ENCODE results near the gene FANCI.

DNA sequence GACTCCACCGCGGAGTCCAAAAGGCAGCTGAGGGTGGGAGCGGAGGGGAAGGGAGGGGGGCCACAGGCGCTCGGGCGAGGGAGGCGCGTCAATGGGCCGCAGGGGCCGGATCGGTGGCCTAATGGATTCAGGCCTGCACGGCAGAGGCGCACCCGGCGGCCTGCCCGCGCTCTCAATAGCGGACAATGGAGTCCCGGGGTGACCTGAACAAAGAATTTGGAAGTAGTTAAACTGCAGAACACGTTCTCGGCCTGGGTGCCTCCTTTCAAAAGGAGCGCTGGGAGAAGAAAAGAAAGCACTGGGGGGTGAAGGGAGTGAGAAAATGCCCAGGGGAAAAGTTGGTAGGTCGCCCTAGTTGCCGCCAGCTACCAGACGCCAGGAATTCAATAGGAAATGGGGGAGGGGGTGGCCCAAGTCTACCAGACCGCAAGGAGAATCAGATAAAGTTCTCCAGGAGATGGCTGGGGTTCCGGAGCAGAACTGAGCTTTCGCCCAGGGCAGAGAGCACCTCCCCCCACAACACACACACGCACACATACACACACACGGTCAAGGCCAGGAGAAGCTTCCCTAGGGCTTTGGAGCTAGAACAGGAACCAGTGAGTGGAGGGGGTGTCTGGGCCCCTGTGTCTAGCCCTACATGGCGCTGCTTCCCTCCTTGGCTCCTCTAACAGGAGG lies 116.7 kb downstream of the FANCI start:
- TF ChIP-seq, protein P1, sequence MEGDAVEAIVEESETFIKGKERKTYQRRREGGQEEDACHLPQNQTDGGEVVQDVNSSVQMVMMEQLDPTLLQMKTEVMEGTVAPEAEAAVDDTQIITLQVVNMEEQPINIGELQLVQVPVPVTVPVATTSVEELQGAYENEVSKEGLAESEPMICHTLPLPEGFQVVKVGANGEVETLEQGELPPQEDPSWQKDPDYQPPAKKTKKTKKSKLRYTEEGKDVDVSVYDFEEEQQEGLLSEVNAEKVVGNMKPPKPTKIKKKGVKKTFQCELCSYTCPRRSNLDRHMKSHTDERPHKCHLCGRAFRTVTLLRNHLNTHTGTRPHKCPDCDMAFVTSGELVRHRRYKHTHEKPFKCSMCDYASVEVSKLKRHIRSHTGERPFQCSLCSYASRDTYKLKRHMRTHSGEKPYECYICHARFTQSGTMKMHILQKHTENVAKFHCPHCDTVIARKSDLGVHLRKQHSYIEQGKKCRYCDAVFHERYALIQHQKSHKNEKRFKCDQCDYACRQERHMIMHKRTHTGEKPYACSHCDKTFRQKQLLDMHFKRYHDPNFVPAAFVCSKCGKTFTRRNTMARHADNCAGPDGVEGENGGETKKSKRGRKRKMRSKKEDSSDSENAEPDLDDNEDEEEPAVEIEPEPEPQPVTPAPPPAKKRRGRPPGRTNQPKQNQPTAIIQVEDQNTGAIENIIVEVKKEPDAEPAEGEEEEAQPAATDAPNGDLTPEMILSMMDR (IDR thresholded peaks at IDR 0.05) = no peak
- TF ChIP-seq EZH2 (IDR thresholded peaks at IDR 0.05) = peak; percentile 35
- TF ChIP-seq EZH2phosphoT487 (IDR thresholded peaks at IDR 0.05) = peak; percentile 65

All from neural progenitor cell (in vitro differentiated cells).